Amniotic stem cell (primary cell): ENCODE results near the gene FIGNL2.

Source experiments
- DNase-seq: peaks from one replicate; lab custom pipeline; 2025; lab: John Stamatoyannopoulos, UW

FIGNL2 gene

DNA sequence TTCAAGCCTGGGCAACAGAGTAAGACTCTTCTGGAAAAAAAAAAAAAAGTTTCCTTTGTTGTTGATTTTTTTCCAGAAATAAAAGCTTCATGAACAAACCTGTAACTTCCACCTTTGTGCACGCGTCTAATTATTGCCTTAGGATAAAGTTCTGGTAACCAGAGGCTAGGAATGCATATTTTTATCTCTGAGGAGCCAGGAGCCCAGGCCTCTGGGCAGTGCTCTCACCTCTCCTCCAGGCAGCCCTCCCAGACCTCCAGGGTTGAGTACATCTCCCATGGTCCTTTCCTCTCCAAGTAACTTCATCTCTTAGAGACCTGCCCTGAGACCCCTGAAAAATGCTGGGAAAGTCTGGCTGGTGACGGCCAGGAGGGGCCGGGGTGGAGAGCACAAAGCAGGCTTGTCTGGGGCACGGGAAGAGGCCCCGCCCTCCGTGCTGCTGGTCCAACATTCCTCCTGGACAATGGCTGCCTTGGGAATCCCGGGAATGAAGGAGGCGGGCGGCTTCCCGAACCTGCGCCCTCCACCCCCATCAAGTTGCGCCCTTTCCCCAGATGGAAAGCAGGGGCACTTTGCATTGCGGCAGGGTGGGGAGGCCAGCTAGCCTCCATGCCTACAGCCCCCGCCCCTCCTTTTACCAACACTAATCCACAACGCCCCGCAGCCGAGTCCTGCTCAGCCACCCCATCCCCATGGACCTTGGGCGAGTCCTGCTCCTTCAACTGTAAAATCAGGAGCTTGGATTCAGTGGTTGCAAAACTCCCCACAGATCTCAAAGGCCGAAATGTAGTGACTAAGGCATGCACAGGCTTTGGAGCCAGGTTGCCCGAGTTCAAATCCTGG, 7.3 kb upstream of the FIGNL2 start:
- DNase-seq: no peak

DNA sequence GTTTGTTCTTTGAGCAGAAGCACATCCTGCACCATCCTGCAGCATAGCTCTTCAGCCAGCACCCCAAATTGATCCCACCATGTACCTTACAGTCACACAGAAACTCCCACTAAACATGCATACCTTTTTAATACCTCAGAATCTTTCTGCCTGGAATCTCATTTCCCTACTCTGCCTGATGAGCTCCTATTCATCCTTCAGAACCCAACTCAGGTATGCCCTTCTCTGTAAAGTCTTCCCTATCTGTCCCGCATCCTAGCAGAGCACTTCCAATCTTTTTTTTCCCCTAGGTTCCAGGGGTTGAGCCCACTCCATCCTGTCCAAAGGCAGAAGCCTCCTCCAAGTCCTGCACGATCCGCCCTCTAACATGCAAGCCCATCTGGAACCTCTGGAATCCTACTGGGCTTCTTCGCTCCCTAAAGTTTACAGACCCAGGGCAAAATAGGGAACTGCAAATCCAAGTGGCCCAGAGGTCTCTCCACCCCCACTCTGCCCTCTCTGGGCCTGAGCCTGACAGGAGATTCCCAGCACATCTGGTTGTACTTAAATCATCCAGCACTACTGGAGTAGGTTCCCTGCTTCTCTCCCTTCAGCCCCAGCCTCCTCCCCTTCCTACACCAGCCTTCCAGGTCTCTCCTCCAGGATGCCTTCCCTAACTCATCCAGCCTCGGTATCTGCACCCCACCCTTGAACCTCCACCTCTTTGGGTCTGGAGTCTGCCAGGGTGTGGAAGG, 4.1 kb upstream of the FIGNL2 start:
- DNase-seq: no peak

DNA sequence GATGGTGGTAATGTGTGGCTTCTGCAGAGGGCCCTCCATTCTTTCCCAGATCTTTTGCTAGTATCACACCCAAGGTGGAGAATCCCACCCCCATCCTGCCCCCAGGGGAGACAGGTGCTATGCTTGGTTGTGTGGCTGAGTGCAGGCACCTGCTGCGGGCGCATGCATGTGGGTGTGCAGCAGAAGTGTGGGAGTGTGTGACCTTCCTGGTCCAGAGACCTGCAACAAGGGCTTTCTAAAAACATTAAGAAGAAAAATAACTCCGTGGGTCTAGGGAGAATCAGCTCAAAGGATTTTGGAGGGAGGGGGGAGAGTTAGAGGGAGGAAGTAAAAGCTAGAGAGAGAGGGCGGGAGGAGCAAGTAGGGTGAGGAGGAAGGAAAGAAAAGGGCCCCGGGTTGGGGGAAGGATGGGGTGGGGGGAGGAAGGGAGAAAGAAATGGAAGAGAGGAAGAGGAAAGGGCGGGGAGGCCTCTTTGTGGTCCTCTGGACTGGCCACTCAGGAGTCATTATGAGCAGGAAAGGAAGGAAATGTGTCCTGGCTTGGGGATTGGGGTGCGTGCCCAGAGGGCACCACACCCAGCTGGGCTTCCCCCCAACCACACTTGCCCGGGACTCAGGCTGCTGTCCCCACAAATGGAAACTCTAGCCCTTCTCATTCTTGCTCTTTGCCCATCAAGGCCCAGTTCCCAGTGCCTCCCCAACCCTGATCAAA, 3.1 kb upstream of the FIGNL2 start:
- no peak for DNase-seq

- no peak for DNase-seq
These were observed 2.4 kb upstream of the FIGNL2 start for GRCh38 chr12:51850965-51851299.

GRCh38 chr12:51850081-51850964, 1.8 kb upstream of the FIGNL2 start:
- DNase-seq: no peak

GRCh38 chr12:51848841-51849735, 570 bp upstream of the FIGNL2 start:
- DNase-seq: no peak

DNA sequence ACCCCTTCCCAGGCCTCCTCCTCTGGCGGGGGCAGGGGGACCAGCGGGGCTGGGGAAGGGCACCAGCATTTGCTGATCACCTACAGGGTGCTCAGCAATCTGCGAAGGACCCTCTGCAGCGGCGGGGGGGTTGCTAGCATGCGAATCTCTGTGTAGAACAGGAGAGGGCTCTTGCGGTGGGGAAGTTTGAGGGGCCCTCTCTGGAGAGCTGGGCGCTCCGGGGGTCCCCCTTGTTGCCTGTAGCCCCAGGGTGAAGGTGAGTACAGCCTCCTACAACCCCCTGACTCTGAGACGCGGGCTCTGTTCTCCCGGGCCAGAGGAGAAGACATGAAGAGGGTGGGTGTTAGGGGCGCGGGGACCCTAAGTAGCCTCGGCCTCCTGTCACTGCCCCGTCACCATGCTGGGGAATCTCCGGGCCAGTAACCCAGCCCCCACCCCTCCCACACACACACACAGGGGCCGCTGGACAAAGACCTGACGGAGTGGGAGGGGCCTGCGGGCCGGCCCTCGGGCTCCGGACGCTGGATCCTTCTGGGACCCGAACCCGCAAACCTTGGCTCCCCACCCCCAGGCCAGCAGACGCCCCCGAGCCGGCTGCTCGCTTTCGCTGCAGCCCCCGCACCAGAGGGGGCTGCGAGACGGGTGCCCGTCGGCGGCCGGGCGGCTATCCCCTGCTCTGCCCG, 734 bp downstream of the FIGNL2 start:
- DNase-seq: no peak

- no peak for DNase-seq
These were observed 1.4 kb downstream of the FIGNL2 start for GRCh38 chr12:51846911-51847642.

DNA sequence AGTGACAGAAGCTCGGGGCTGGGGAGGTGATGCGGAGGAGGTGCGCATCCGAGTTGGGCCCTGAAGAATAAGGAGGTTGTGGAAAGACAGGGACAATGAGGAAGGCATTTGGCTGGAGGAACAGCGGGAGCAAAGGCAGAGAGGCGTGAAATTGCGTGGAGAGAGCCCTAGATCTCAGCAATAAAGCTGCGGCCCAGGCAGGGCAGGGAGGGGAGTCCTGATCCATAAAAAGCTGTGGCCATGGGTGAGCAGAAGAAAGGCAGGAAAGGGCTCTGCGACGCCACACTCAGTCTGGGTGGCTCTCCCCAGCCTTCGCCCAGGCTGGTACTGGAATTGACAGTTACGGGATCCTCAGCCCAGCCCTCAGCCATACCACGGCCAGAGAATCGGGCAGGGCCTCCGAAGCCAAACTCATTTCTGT, 2.2 kb downstream of the FIGNL2 start:
- DNase-seq: no peak

- no peak for DNase-seq
These were observed 3.0 kb downstream of the FIGNL2 start for GRCh38 chr12:51845482-51845881.

GRCh38 chr12:51844854-51845253, 3.7 kb downstream of the FIGNL2 start:
- DNase-seq: no peak

- no peak for DNase-seq
These were observed 6.8 kb downstream of the FIGNL2 start for GRCh38 chr12:51841727-51842126.

DNA sequence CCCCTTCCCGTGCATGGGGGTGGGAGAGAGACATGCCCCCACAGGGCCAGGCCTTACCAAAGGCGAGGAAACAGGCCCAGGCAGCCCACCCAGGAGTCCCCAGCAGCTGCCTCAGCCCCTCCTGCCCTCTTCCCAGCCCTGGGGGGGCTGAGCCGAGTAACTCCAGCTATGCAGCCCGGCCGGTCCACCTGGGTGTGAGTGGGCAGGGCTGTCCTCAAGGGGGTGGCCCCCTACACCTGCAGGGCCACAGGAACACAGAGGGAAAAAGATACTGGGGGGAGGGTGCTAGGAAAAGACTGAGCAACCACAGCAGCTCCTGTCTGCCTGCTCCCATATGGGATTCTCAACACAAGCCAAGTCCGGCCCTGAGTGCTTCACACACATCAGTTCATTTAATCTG, 7.6 kb downstream of the FIGNL2 start:
- no peak for DNase-seq

GRCh38 chr12:51839310-51839947, 9.1 kb downstream of the FIGNL2 start:
- DNase-seq: no peak

DNA sequence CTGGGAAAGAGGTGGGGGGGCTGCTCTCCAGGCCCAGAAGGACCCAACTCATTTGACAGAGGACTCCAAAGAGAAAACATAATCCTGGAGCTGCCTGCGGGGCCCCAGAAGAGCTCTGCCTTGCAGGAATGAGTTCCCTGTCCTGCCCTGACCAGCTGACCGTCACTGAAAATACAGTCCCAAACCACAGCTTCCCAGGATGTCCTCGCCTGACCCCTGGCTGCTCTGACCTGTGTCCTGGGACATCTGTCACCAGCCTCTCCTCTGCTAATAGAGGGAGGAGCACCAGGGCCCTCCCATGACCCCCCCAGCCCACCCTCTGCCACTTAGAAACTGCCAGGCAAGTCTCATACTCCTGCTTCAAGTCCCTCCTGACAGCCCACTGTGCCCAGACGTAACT, 9.8 kb downstream of the FIGNL2 start:
- DNase-seq: no peak

DNA sequence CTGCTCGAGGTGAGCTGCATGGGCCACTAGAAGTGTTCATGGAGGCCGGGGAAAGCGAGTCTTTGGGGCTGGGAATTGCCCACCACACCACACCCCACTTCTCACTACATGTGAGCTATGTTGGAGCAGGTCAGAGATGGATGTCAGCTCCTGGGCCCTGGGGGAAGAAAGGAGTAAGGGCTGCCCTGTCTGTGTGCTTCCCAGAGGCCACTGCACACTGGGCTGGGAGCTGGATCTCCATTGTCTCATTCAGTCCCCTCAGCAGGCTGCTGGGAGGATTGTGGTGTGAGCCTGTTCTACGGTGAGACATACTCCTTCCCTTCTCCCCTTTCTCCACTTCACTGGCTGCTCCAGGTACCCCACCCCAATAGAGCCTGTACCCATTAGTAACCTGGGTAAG, 10.5 kb downstream of the FIGNL2 start:
- no peak for DNase-seq

DNA sequence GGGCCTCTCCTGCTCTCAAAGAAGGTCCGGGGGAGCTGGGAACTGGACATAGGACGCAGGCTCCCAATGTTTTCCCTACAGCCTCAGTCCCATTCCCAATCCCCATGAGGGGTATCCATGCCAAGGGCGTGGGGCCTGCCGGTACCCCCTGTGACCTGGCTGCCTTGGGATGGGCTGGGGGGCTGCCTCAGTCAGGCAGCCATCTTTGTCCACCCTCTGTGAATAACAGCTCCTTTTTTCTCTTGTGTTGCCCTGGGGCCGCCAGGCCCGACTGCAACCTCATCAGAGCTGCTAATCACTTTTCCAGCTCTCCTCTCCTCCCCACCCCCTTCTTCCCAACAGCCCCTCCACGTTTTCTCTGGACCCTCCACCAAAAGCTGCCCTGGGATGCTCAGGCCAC, 11.2 kb downstream of the FIGNL2 start:
- DNase-seq: no peak

DNA sequence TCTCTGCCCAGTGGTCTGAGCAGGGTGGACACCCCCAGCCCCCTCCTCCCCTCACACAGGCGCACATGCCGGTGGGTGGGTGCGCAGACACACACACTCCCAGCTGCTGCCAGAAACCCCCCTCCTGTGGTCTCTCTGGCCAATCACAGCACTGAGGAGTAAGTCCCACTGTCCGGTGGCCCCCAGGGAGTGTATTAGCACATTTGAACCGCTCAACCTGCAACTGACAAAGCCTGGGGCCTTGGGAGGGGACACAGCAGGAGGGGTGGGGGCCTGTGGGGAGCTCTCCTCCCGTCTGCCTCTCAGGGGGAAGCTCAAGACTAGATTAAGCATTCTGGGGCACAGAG, 11.7 kb downstream of the FIGNL2 start:
- DNase-seq: no peak
